Keratinocyte (primary cell): ENCODE measurements around the gene SMO. TPM values are rescaled to one million over a fixed set of nuclear protein-coding genes. Genes with fewer than 3 reads are reported as not detected.

Source experiments
- DNase-seq: peaks from one replicate; pipeline ENCODE4 v3.0.0-alpha.2; 2011; ENCODE audit warnings: low read depth, missing footprints, low spot score
- FAIRE-seq: peaks from 2 replicates; lab custom pipeline; 2011; peaks lifted over from hg19 to GRCh38; lab: Jason Lieb, UNC
- H2AFZ ChIP-seq: 2 replicates; pipeline ENCODE4 v1.6.0; 2012; ENCODE audit warnings: low read length, control low read depth, inconsistent platforms; ENCODE audit not compliant: control insufficient read depth
- H3K27ac ChIP-seq: 2 replicates; pipeline ENCODE4 v1.5.1; 2011; ENCODE audit warnings: low read length; ENCODE audit not compliant: control insufficient read depth, insufficient read depth
- H3K27me3 ChIP-seq: 3 replicates; pipeline ENCODE4 v1.6.0; 2011; ENCODE audit warnings: low read length; ENCODE audit not compliant: control insufficient read depth, insufficient read depth; ENCODE audit errors: extremely low read depth
- H3K36me3 ChIP-seq, 2 experiments: 2 replicates in 1 of 2; 3 replicates in 1 of 2; pipeline ENCODE4 v1.5.1; 2011; ENCODE audit warnings: low read length in 2 of 2, mild to moderate bottlenecking in 1 of 2; ENCODE audit not compliant: control insufficient read depth in 2 of 2, insufficient read depth in 2 of 2; ENCODE audit errors: extremely low read depth in 1 of 2
- H3K4me1 ChIP-seq: 3 replicates; pipeline ENCODE4 v1.5.1; 2011; ENCODE audit warnings: low read length; ENCODE audit not compliant: control insufficient read depth, insufficient read depth; ENCODE audit errors: extremely low read depth
- H3K4me2 ChIP-seq: 3 replicates; pipeline ENCODE4 v1.6.0; 2011; ENCODE audit warnings: low read depth, low read length; ENCODE audit not compliant: control insufficient read depth, insufficient read depth; ENCODE audit errors: extremely low read depth
- H3K4me3 ChIP-seq, 3 experiments: fragments of 200-600 bp in 1 of 3; sonication (generic) in 1 of 3; 2 replicates in 2 of 3; 3 replicates in 1 of 3; pipeline ENCODE4 v1.5.1; 2011 to 2016; ENCODE audit warnings: low read length in 3 of 3, mild to moderate bottlenecking in 3 of 3, control low read depth in 2 of 3, inconsistent platforms in 1 of 3, low read depth in 1 of 3, mixed read lengths in 1 of 3, mixed run types in 1 of 3, moderate library complexity in 1 of 3; ENCODE audit not compliant: control insufficient read depth in 2 of 3, insufficient read depth in 2 of 3; ENCODE audit errors: extremely low read depth in 1 of 3
- H3K79me2 ChIP-seq: 2 replicates; pipeline ENCODE4 v1.6.0; 2012; ENCODE audit warnings: low read length; ENCODE audit not compliant: control insufficient read depth, insufficient read depth
- H3K9ac ChIP-seq: 3 replicates; pipeline ENCODE4 v1.6.0; 2011; ENCODE audit warnings: low read length; ENCODE audit not compliant: control insufficient read depth, insufficient read depth; ENCODE audit errors: extremely low read depth
- H3K9me1 ChIP-seq: 3 replicates; pipeline ENCODE4 v1.6.0; 2011; ENCODE audit warnings: low read length; ENCODE audit not compliant: control insufficient read depth, insufficient read depth; ENCODE audit errors: extremely low read depth
- H3K9me3 ChIP-seq: 2 replicates; pipeline ENCODE4 v1.5.1; 2012; ENCODE audit warnings: low read depth, low read length; ENCODE audit not compliant: control insufficient read depth
- H4K20me1 ChIP-seq: 3 replicates; pipeline ENCODE4 v1.6.0; 2011; ENCODE audit warnings: low read length; ENCODE audit not compliant: control insufficient read depth, insufficient read depth; ENCODE audit errors: extremely low read depth
- EZH2 ChIP-seq: IDR thresholded peaks from one replicate; pipeline ENCODE4 v1.6.1; 2012; ENCODE audit warnings: inconsistent platforms, mild to moderate bottlenecking, low read length, moderate library complexity
- dilution Hi-C: fragments of 300-500 bp; cut with MboI; formaldehyde crosslinking; loops from one replicate; pipeline ENCODE4 v1.7.0; 2020; ENCODE audit warnings: low sequenced_read_pairs; ENCODE audit not compliant: extremely low pct_ligation_motif_present
- polyA plus RNA-seq, 5 experiments: library from polyadenylated mRNA; depleted of rRNA in 3 of 5; stranded (reverse) in 3 of 5; stranded (forward) in 1 of 5; unstranded in 1 of 5; fragments of >200 nt; gene quantifications; 1 replicate in 1 of 5; 2 replicates in 3 of 5; 3 replicates in 1 of 5; pipeline versions ENCODE4 v1.2.1 to v1.2.3, GENCODE V29; 2011 to 2012; ENCODE audit warnings: missing spikeins in 2 of 5, low read depth in 1 of 5, low replicate concordance in 1 of 5
- TF ChIP-seq, protein P1 (sequence below), 3 experiments: IDR thresholded peaks in 1 of 3; conservative IDR thresholded peaks in 1 of 3; optimal IDR thresholded peaks in 1 of 3; 2 replicates in 2 of 3; 3 replicates in 1 of 3; pipeline versions ENCODE3 to v1.5.1; 2011; ENCODE audit warnings: low read length in 3 of 3, mild to moderate bottlenecking in 3 of 3, moderate library complexity in 2 of 3, control low read depth in 1 of 3, inconsistent platforms in 1 of 3; ENCODE audit not compliant: insufficient read depth in 2 of 3; ENCODE audit errors: extremely low read depth in 1 of 3

SMO gene
- polyA plus RNA-seq, 1 donor (not counting 4 experiments of a cell fraction or from before 2014, with no cell fraction given), result 3.9 TPM

DNA sequence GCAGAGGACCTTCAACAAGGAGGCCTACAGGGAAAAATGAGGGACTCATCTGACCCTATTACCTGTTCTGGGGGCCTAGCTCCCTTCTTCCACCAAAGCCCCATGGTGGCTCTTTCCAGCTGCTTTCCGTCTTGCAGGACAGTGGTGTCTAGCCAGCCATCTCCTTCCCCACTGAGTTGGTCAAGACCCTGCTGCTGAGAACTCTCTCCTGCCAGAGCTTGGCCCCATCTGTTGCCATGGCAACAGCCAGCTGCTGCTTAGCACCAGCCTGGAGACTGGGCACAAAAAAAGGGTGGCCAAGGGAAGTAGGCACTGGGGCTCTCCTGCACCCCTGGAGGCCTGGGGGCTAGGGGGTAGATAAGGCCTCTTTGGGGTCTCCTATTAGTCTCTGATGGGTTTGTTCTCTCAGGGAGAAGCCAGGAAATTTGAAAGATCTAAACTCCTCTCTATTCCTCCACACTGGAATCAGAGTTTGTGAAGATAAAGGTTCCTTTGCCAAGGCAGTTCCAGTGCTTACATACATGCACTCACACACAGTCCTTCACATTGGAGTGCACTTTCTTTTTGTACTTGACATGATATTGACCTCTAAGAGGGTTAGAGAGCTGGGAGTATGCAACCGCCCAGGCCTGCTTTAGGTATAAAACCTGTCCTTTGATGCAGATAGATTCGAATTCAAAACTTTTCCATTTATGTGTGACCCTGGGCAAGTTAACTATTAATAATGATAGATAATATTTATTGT lies 28.1 kb upstream of the SMO start:
- DNase-seq (no peak), FAIRE-seq (no peak)
- no peaks in the 10 kb centered on the region for H3K9me1 ChIP-seq
- no peak overlapping the region for H3K4me2 ChIP-seq
- H3K9me3 ChIP-seq, result no peaks in the 10 kb centered on the region
- H3K4me1 ChIP-seq, result no peaks in the 10 kb centered on the region
- H3K9ac ChIP-seq, result no peak overlapping the region
- H4K20me1 ChIP-seq, result no peaks in the 10 kb centered on the region
- dilution Hi-C loops, result no loop called here
- peaks cover 7% of the 10 kb centered on the region for H3K27me3 ChIP-seq
- no peaks in the 10 kb centered on the region for H3K79me2 ChIP-seq
- H3K27ac ChIP-seq, result no peak overlapping the region
- H3K4me3 ChIP-seq, result no peak overlapping the region
- H3K36me3 ChIP-seq, result no peaks in the 10 kb centered on the region
- no peak overlapping the region for H2AFZ ChIP-seq
- TF ChIP-seq, protein P1, sequence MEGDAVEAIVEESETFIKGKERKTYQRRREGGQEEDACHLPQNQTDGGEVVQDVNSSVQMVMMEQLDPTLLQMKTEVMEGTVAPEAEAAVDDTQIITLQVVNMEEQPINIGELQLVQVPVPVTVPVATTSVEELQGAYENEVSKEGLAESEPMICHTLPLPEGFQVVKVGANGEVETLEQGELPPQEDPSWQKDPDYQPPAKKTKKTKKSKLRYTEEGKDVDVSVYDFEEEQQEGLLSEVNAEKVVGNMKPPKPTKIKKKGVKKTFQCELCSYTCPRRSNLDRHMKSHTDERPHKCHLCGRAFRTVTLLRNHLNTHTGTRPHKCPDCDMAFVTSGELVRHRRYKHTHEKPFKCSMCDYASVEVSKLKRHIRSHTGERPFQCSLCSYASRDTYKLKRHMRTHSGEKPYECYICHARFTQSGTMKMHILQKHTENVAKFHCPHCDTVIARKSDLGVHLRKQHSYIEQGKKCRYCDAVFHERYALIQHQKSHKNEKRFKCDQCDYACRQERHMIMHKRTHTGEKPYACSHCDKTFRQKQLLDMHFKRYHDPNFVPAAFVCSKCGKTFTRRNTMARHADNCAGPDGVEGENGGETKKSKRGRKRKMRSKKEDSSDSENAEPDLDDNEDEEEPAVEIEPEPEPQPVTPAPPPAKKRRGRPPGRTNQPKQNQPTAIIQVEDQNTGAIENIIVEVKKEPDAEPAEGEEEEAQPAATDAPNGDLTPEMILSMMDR (optimal IDR thresholded peaks at IDR 0.05 in 1 of 3, IDR thresholded peaks at IDR 0.05 in 1 of 3, conservative IDR thresholded peaks at IDR 0.05 in 1 of 3; ENCODE audit: extremely low read depth in 1 of 3, insufficient read depth in 2 of 3, low read length in 3 of 3), result no peak
- TF ChIP-seq EZH2, result no peak

DNA sequence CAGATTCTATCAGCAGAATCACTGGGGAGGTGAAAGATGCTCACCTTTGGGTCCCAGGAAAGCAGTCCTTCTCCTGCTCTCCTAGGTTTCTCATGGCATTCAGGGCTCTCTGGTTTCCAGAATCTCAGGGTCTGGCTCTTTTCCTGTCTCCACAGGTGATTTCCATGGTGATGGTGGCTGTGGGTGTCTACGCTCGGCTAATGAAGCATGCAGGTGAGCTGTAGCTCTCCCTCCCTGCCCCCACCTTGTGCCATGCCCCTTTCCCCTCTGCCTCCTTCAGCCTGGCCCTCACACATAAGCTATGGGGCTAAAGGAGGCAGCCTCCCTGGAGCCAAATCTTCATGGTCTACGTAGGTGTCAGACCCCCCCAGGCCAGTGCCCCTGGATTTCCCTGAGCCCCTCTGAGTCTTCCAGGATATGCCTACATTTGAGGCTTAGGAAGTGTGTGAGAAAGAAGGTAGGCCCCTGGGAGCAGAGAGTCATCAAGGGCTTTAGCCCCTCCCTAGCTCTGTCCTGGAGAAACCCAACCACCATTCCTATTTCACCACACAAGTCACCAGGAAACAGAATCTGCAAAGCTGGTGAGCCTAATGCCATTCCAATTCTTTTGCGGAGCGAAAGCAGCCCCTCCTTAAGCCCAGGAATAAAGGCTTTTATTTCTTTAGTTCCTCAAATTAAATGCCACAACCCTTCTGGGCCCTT lies 26.8 kb upstream of the SMO start:
- H3K9me1 ChIP-seq, result no peaks in the 10 kb centered on the region
- no peaks in the 10 kb centered on the region for H3K9me3 ChIP-seq
- no peak overlapping the region for H3K4me2 ChIP-seq
- no peaks in the 10 kb centered on the region for H3K36me3 ChIP-seq
- H3K4me3 ChIP-seq, result no peak overlapping the region
- dilution Hi-C loops, result no loop called here
- H4K20me1 ChIP-seq, result no peaks in the 10 kb centered on the region
- H3K27me3 ChIP-seq, result peaks cover 7% of the 10 kb centered on the region
- no peaks in the 10 kb centered on the region for H3K79me2 ChIP-seq
- FAIRE-seq, result no peak
- H2AFZ ChIP-seq, result no peak overlapping the region
- no peak overlapping the region for H3K27ac ChIP-seq
- no peak for DNase-seq
- no peak overlapping the region for H3K9ac ChIP-seq
- no peaks in the 10 kb centered on the region for H3K4me1 ChIP-seq
- no peak for TF ChIP-seq EZH2
- TF ChIP-seq, protein P1 (optimal IDR thresholded peaks at IDR 0.05 in 1 of 3, IDR thresholded peaks at IDR 0.05 in 1 of 3, conservative IDR thresholded peaks at IDR 0.05 in 1 of 3; ENCODE audit: extremely low read depth in 1 of 3, insufficient read depth in 2 of 3, low read length in 3 of 3), result no peak
